SK-N-SH (cell line): ENCODE data around the gene IL20.

Source experiments
- FOSL2 ChIP-seq: IDR thresholded peaks from 2 replicates; pipeline ENCODE4 v1.4.0; 2012; ENCODE audit warnings: low read depth, mild to moderate bottlenecking, moderate library complexity, borderline replicate concordance
- GABPA ChIP-seq: IDR thresholded peaks from 2 replicates; pipeline ENCODE4 v1.4.0; 2012; ENCODE audit warnings: low read depth, mild to moderate bottlenecking
- POLR2AphosphoS5 ChIP-seq: IDR thresholded peaks from 2 replicates; pipeline ENCODE4 v1.6.1; 2012; ENCODE audit warnings: low read depth, low read length
- RCOR1 ChIP-seq: fragments of 150-350 bp; IDR thresholded peaks from 2 replicates; pipeline ENCODE4 v1.6.1; 2017; ENCODE audit warnings: antibody characterized with exemption, low read length
- SIN3A ChIP-seq: IDR thresholded peaks from 2 replicates; pipeline ENCODE4 v1.6.1; 2012; ENCODE audit warnings: low read depth, mild to moderate bottlenecking, low read length, moderate library complexity, borderline replicate concordance
- SMC3 ChIP-seq: IDR thresholded peaks from 2 replicates; pipeline ENCODE4 v1.6.1; 2012; ENCODE audit warnings: low read depth, low read length, improper control_type of control experiment
- TAF1 ChIP-seq: IDR thresholded peaks from 2 replicates; pipeline ENCODE4 v1.6.1; 2012; ENCODE audit warnings: low read depth, mild to moderate bottlenecking, low read length, moderate library complexity, borderline replicate concordance
- TCF12 ChIP-seq: IDR thresholded peaks from 2 replicates; pipeline ENCODE4 v1.4.0; 2012
- TF ChIP-seq, protein P1 (sequence below): fragments of 200-600 bp; sonication (generic); IDR thresholded peaks from 2 replicates; pipeline ENCODE4 v1.6.1; 2017; ENCODE audit warnings: antibody characterized with exemption, mild to moderate bottlenecking, moderate library complexity

DNA sequence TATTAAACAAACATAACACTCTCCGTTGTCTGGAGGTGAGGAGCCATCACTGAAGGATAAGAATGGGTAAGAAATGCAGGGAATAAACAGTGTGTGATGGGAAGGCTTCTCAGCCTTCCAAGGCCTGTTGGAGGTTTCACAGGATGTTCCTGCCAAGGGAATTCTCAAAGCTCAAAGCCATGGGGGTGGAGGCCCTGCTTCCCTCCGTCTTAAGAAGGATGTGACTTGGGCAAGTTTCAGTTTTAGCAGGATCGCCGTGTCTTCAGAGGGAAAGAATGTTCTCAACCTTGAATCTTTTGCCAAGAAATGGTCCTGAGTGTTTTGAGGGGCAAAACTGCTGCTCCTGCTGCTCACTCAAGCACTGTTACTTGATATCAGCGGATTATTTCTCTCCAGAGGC, 41.7 kb upstream of the IL20 start:
- TF ChIP-seq POLR2AphosphoS5 (no peak), FOSL2 (no peak), GABPA (no peak), TCF12 (no peak), TAF1 (no peak), SMC3 (no peak), SIN3A (no peak), RCOR1 (no peak)
- TF ChIP-seq, protein P1, sequence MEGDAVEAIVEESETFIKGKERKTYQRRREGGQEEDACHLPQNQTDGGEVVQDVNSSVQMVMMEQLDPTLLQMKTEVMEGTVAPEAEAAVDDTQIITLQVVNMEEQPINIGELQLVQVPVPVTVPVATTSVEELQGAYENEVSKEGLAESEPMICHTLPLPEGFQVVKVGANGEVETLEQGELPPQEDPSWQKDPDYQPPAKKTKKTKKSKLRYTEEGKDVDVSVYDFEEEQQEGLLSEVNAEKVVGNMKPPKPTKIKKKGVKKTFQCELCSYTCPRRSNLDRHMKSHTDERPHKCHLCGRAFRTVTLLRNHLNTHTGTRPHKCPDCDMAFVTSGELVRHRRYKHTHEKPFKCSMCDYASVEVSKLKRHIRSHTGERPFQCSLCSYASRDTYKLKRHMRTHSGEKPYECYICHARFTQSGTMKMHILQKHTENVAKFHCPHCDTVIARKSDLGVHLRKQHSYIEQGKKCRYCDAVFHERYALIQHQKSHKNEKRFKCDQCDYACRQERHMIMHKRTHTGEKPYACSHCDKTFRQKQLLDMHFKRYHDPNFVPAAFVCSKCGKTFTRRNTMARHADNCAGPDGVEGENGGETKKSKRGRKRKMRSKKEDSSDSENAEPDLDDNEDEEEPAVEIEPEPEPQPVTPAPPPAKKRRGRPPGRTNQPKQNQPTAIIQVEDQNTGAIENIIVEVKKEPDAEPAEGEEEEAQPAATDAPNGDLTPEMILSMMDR: no peak
